Chondrocyte (in vitro differentiated cells): ENCODE measurements around the gene FES. TPM values are rescaled to one million over a fixed set of nuclear protein-coding genes. Genes with fewer than 3 reads are reported as not detected.
"Not testable (repeated sequence)": the region's sequence is repeated elsewhere in the genome, so short reads cannot be mapped to it uniquely, and the experiment has no call there.

Experiments used
- DNase-seq: peaks from one replicate; pipeline ENCODE4 v3.0.0; 2021; ENCODE audit warnings: mixed read lengths, low spot score
- H3K27ac Mint-ChIP-seq: one replicate; pipeline ENCODE4 v1.8.0; 2021; ENCODE audit warnings: mild to moderate bottlenecking, moderate library complexity, mixed read lengths; ENCODE audit not compliant: unreplicated experiment
- H3K27me3 Mint-ChIP-seq: 2 replicates; pipeline ENCODE4 v1.8.0; 2021; ENCODE audit warnings: low read depth, mixed read lengths
- H3K36me3 Mint-ChIP-seq: 2 replicates; pipeline ENCODE4 v1.8.0; 2021; ENCODE audit warnings: low read depth, mixed read lengths
- H3K4me1 Mint-ChIP-seq: 2 replicates; pipeline ENCODE4 v1.8.0; 2021; ENCODE audit warnings: low read depth, mild to moderate bottlenecking, mixed read lengths
- H3K4me3 Mint-ChIP-seq: one replicate; pipeline ENCODE4 v1.8.0; 2021; ENCODE audit warnings: mild to moderate bottlenecking, moderate library complexity, mixed read lengths; ENCODE audit not compliant: unreplicated experiment
- H3K9me3 Mint-ChIP-seq: 2 replicates; pipeline ENCODE4 v1.8.0; 2021; ENCODE audit warnings: low read depth, mixed read lengths
- total RNA-seq: library from RNA; stranded (reverse); gene quantifications from 3 replicates; pipeline ENCODE4 v1.2.1, GENCODE V29; 2021
- TF ChIP-seq, protein P1 (sequence below): fragments of 200-600 bp; sonication (generic); IDR thresholded peaks from 2 replicates; pipeline ENCODE4 v1.5.0; 2021; ENCODE audit warnings: antibody characterized with exemption, mild to moderate bottlenecking, moderate library complexity

The FES gene
- total RNA-seq, 1 donor from 2014 or later, result 2.4 TPM

DNA sequence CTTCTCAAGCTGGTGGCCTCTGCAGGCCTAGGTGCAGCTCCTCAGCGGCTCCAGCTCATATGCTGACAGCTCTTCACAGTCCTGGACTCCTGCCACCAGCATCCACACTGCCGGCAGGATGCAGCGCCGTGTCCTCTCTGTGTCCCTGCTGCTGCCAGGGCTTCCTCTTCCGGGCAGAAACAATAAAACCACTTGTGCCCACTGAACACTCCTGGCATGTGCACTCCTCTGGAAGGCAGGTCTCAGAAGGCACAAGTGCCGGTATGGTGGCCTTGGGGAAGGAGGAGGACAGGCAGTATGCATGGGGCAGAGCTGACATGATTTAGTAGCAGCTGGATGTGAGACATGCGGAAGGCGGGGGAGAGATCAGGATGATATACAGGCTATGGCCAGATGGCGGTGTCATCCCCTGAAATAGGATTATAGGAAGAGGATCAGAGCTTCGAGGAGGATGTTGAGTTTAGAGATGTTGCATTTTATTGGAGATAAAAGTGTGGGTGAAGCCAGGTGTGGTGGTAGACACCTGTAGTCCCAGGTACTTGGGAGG, 11.3 kb downstream of the FES start:
- Mint-ChIP-seq H3K4me3 (no peak overlapping the region), H3K27ac (no peak overlapping the region), H3K4me1 (no peaks in the 10 kb centered on the region), H3K36me3 (no peaks in the 10 kb centered on the region), H3K27me3 (no peaks in the 10 kb centered on the region), H3K9me3 (no peaks in the 10 kb centered on the region)
- TF ChIP-seq, protein P1, sequence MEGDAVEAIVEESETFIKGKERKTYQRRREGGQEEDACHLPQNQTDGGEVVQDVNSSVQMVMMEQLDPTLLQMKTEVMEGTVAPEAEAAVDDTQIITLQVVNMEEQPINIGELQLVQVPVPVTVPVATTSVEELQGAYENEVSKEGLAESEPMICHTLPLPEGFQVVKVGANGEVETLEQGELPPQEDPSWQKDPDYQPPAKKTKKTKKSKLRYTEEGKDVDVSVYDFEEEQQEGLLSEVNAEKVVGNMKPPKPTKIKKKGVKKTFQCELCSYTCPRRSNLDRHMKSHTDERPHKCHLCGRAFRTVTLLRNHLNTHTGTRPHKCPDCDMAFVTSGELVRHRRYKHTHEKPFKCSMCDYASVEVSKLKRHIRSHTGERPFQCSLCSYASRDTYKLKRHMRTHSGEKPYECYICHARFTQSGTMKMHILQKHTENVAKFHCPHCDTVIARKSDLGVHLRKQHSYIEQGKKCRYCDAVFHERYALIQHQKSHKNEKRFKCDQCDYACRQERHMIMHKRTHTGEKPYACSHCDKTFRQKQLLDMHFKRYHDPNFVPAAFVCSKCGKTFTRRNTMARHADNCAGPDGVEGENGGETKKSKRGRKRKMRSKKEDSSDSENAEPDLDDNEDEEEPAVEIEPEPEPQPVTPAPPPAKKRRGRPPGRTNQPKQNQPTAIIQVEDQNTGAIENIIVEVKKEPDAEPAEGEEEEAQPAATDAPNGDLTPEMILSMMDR, result peak; percentile 43
- peak; percentile 62 for DNase-seq

DNA sequence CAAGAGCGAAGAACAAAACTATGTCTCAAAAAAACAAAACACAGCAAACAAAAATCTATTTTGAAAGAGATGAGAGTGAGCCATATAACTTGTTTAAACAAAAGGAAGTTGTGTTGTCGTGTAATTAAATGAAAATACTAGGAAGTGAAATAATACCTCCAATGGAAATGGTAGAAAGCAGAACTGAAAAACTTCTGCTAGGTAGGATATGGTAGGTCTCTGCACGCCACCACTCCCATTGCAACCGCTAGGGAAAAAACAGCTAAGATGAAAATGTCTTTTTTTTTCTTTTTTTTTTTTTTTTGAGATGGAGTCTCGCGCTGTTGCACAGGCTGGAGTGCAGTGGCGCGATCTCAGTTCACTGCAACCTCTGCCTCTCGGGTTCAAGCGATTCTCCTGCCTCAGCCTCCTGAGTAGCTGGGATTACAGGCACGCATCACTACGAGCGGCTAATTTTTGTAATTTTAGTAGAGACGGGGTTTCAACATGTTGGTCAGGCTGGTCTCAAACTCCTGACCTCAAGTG, 12.9 kb downstream of the FES start:
- not testable (repeated sequence) for H3K27ac Mint-ChIP-seq, H3K27me3 Mint-ChIP-seq, H3K9me3 Mint-ChIP-seq, DNase-seq, H3K4me3 Mint-ChIP-seq, H3K36me3 Mint-ChIP-seq
- peaks cover 12% of the 10 kb centered on the region for H3K4me1 Mint-ChIP-seq

DNA sequence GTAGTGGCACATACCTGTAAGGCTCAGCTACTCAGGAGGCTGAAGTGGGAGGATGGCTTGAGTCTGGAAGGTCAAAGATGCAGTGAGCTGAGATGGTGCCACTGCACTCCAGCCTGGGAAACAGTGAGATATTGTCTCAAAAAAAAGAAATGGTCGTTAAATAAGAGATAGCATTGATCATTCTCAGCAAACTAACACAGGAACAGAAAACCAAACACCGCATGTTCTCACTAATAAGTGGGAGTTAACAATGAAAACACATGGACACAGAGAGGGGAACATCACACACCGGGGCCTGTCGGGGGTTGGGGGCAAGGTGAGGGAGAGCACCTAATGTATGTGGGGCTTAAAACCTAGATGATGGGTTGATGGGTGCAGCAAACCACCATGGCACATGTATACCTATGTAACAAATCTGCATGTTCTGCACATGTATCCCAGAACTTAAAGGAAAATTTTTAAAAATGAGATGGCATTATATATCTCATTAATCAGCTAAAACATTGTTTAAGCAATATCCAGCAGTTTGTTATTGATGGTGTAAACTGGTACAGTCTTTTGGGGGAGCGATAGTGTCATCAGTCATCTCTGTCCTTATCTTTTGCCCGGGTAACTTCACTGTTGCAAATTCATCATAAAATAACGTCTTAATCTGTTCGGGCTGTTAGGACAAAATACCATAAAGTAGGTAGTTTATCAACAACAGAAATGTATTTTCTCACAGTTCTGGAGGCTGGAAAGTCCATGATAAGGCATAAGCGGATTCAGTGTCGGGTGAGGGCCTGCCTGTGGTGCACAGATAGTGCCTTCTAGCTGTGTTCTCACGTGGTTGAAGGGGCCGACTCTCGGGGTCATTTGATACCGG, 17.1 kb downstream of the FES start:
- Mint-ChIP-seq H3K9me3 (no peaks in the 10 kb centered on the region), H3K36me3 (peaks cover 12% of the 10 kb centered on the region), H3K27ac (peak overlapping the region; percentile 93), H3K4me3 (peak overlapping the region; percentile 79), H3K27me3 (no peaks in the 10 kb centered on the region), H3K4me1 (peaks cover 20% of the 10 kb centered on the region)
- TF ChIP-seq, protein P1, result no peak
- DNase-seq, result no peak

DNA sequence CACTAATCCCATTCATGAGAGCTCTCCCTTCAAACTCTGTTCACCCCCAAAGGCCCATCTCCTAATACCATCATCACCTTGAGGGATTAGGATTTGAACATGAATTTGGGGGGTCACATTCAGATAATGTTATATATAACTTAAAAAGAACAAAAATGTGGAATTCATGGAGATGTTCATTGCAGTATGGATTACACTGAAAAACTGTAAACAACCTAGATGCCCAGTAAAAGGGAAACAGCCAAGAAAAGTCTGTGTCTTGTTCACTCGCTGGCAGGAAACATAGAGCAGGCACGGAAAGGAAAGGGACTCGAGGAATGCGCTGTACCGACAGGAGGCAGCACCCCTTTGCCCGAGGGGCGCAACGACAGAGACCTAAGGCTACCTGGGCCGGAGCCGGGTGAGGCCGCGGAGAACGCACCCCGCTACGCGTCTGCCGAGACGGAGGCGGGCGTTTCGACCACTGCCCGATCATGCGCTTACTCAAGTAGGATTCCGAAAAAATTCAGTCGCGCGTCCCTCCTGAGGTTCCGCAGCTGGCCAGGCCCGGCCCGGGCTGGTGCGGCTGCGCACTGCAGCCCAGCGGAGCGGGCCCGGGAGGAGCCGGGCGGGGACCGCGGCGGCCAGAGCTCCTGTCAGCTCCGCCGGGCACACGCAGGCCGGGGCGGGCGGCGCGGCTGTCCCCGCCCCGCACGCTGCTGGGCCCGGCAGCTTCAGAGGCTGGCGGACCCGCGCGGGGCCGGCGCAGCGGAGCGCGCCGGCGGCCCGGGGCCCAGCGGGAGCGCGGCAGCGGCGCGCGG, 17.9 kb downstream of the FES start:
- Mint-ChIP-seq H3K27ac (peak overlapping the region; percentile 93), H3K9me3 (no peaks in the 10 kb centered on the region), H3K4me3 (peak overlapping the region; percentile 79), H3K4me1 (peaks cover 20% of the 10 kb centered on the region), H3K27me3 (no peaks in the 10 kb centered on the region), H3K36me3 (peaks cover 16% of the 10 kb centered on the region)
- TF ChIP-seq, protein P1, result peak; percentile 89
- no peak for DNase-seq

DNA sequence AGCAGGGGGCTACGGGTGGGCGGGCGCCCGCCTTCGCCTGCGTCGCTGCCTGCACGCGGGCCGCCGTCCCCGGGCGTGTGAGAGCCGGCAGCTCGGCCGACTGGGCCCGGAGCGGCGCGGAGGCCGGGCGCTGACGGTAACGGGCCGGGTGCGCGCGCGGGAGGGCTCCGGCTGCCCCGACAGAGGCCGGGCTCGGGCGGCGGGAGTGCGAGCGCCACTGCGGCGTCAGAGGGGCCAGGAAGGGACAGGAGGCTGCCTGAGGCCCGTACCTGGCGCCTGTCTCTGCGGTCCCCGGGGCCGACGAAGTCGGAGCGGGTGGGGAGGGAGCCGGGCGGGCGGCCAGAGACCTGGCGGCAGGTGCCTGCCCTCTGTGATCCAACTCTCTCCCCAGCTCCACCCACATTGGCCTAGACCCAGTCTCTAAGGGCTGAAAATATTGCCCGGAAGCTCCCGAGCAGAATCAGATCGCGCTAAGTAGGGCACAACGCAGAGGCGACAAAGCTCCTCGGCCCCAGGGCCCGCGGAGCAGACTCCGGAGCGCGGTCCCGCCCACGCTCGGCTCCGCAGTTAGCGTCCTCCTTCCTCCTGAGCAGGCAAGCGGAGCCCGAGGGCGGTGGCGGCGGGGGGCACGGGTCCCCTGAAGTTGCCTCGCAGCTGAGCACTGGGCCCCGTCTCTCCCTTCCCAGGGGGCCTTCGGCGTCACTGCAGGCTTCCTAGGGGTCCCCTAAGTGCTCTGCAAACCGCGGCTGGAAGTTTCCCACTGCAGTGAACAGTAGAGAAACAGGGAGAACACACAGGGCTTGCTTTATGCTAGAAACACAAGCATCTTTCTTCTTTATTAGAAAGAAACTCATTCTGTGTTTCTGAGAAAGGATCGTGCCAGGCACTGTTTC, 18.8 kb downstream of the FES start, which contains the start of gene MAN2A2:
Gene MAN2A2, plus strand, starts transcription at position 463 of the 893 bp plus-strand sequence. CDS start 906 bp downstream, outside the sequence.
- Mint-ChIP-seq H3K36me3 (peaks cover 23% of the 10 kb centered on the region), H3K9me3 (no peaks in the 10 kb centered on the region), H3K4me1 (peaks cover 20% of the 10 kb centered on the region), H3K27me3 (no peaks in the 10 kb centered on the region), H3K4me3 (peak within 1 kb of the TSS; percentile 79), H3K27ac (peak within 1 kb of the TSS; percentile 93)
- DNase-seq, result no peak
- TF ChIP-seq, protein P1, result no peak
